Neural crest cell (in vitro differentiated cells): ENCODE measurements around the gene EPN3. TPM values are rescaled to one million over a fixed set of nuclear protein-coding genes. Genes with fewer than 3 reads are reported as not detected.

Experiments used
- DNase-seq: peaks from one replicate; pipeline ENCODE4 v3.0.0; 2021; ENCODE audit warnings: low read depth, mixed read lengths, low spot score
- H3K27ac Mint-ChIP-seq: one replicate; pipeline ENCODE4 v1.8.0; 2021; ENCODE audit warnings: mild to moderate bottlenecking, mixed read lengths; ENCODE audit not compliant: unreplicated experiment
- H3K27me3 Mint-ChIP-seq: 2 replicates; pipeline ENCODE4 v1.8.0; 2021; ENCODE audit warnings: low read depth, mild to moderate bottlenecking, mixed read lengths
- H3K36me3 Mint-ChIP-seq: 2 replicates; pipeline ENCODE4 v1.8.0; 2021; ENCODE audit warnings: low read depth, mild to moderate bottlenecking, mixed read lengths
- H3K4me1 Mint-ChIP-seq: 2 replicates; pipeline ENCODE4 v1.8.0; 2021; ENCODE audit warnings: mixed read lengths
- H3K4me3 Mint-ChIP-seq: one replicate; pipeline ENCODE4 v1.8.0; 2021; ENCODE audit warnings: mild to moderate bottlenecking, mixed read lengths
- H3K9me3 Mint-ChIP-seq: 2 replicates; pipeline ENCODE4 v1.8.0; 2021; ENCODE audit warnings: mixed read lengths
- CTCF ChIP-seq: fragments of 200-600 bp; sonication (generic); conservative IDR thresholded peaks from 2 replicates; pipeline ENCODE4 v1.5.0; 2021; ENCODE audit warnings: antibody characterized with exemption, mild to moderate bottlenecking
- total RNA-seq: library from RNA; stranded (reverse); gene quantifications from 2 replicates; pipeline ENCODE4 v1.2.1, GENCODE V29; 2021

The EPN3 gene
- total RNA-seq, 1 donor from 2014 or later = not detected

GRCh38 chr17:50547736-50548083 lies 15.2 kb downstream of the EPN3 start:
- Mint-ChIP-seq H3K27me3 (peaks cover 9% of the 10 kb centered on the region), H3K4me3 (peak overlapping the region; percentile 76), H3K36me3 (no peaks in the 10 kb centered on the region), H3K4me1 (peaks cover 15% of the 10 kb centered on the region), H3K9me3 (no peaks in the 10 kb centered on the region), H3K27ac (no peak overlapping the region)
- no peak for TF ChIP-seq CTCF
- DNase-seq = no peak

- Mint-ChIP-seq H3K27ac (no peak overlapping the region), H3K9me3 (no peaks in the 10 kb centered on the region), H3K4me3 (no peak overlapping the region), H3K27me3 (peaks cover 9% of the 10 kb centered on the region), H3K4me1 (peaks cover 9% of the 10 kb centered on the region), H3K36me3 (no peaks in the 10 kb centered on the region)
- no peak for TF ChIP-seq CTCF
- no peak for DNase-seq
Observed at GRCh38 chr17:50548831-50549230, 16.3 kb downstream of the EPN3 start.

GRCh38 chr17:50549256-50549941 lies 16.9 kb downstream of the EPN3 start:
- H3K4me3 Mint-ChIP-seq = peak overlapping the region; percentile 49
- peaks cover 6% of the 10 kb centered on the region for H3K27me3 Mint-ChIP-seq
- no peaks in the 10 kb centered on the region for H3K36me3 Mint-ChIP-seq
- peaks cover 5% of the 10 kb centered on the region for H3K4me1 Mint-ChIP-seq
- no peaks in the 10 kb centered on the region for H3K9me3 Mint-ChIP-seq
- DNase-seq = no peak
- no peak for TF ChIP-seq CTCF
- H3K27ac Mint-ChIP-seq = no peak overlapping the region

- no peak overlapping the region for H3K4me3 Mint-ChIP-seq
- H3K4me1 Mint-ChIP-seq = peaks cover 5% of the 10 kb centered on the region
- no peaks in the 10 kb centered on the region for H3K9me3 Mint-ChIP-seq
- peaks cover 8% of the 10 kb centered on the region for H3K27me3 Mint-ChIP-seq
- TF ChIP-seq CTCF = no peak
- no peak overlapping the region for H3K27ac Mint-ChIP-seq
- no peaks in the 10 kb centered on the region for H3K36me3 Mint-ChIP-seq
- no peak for DNase-seq
Observed at GRCh38 chr17:50549969-50550368, 17.4 kb downstream of the EPN3 start.

GRCh38 chr17:50550661-50551432 lies 18.3 kb downstream of the EPN3 start:
- peak; percentile 79 for TF ChIP-seq CTCF
- Mint-ChIP-seq H3K4me1 (peaks cover 5% of the 10 kb centered on the region), H3K4me3 (no peak overlapping the region), H3K27me3 (peaks cover 5% of the 10 kb centered on the region), H3K27ac (no peak overlapping the region), H3K9me3 (no peaks in the 10 kb centered on the region), H3K36me3 (no peaks in the 10 kb centered on the region)
- peak; percentile 75 for DNase-seq
